Esophagus squamous epithelium (tissue), 5 donors: ENCODE data around the gene CYP39A1. TPM values are rescaled to one million over a fixed set of nuclear protein-coding genes. Genes with fewer than 3 reads are reported as not detected.
A peak's percentile ranks its signal among the peaks of the same experiment; 100 is the strongest.

ENCODE experiments used
- DNase-seq: peaks from one replicate; lab custom pipeline; 2025; lab: John Stamatoyannopoulos, UW
- H3K27ac ChIP-seq, 4 donors: fragments of 200-600 bp; sonication (generic); one replicate each; pipeline ENCODE4 v1.5.1; 2016 to 2019; ENCODE audit warnings: mild to moderate bottlenecking in 1 of 4
- H3K27me3 ChIP-seq, 4 donors: fragments of 200-600 bp; sonication (generic); 1 replicate in 3 of 4; 2 replicates in 1 of 4; pipeline versions ENCODE4 v1.5.1 to v1.6.0; 2017 to 2021; ENCODE audit warnings: antibody characterized with exemption in 1 of 4
- H3K36me3 ChIP-seq, 3 donors: fragments of 200-600 bp; sonication (generic); one replicate each; pipeline ENCODE4 v1.5.1; 2016 to 2019
- H3K4me1 ChIP-seq, 3 donors: fragments of 200-600 bp; sonication (generic); one replicate each; pipeline ENCODE4 v1.5.1; 2017 to 2019
- H3K4me3 ChIP-seq, 4 donors: fragments of 200-600 bp; sonication (generic); 1 replicate in 3 of 4; 2 replicates in 1 of 4; pipeline ENCODE4 v1.5.1; 2016 to 2019; ENCODE audit warnings: mild to moderate bottlenecking in 2 of 4, moderate library complexity in 1 of 4
- H3K9me3 ChIP-seq, 3 donors: fragments of 200-600 bp; sonication (generic); one replicate each; pipeline ENCODE4 v1.5.1; 2016 to 2019
- CTCF ChIP-seq, 6 experiments: fragments of 450-650 bp in 4 of 6; fragments of 200-600 bp in 2 of 6; sonication (generic) in 2 of 6; IDR thresholded peaks; one replicate each; pipeline ENCODE4 v1.5.1; 2016 to 2019; ENCODE audit warnings: antibody characterized with exemption in 6 of 6, mild to moderate bottlenecking in 4 of 6, moderate library complexity in 4 of 6
- POLR2A ChIP-seq, 4 donors: fragments of 450-650 bp; IDR thresholded peaks; one replicate each; pipeline ENCODE4 v1.6.1; 2017; ENCODE audit warnings: antibody characterized with exemption in 4 of 4, mild to moderate bottlenecking in 4 of 4, moderate library complexity in 3 of 4
- WGBS, 2 donors: methylation state at CpG; one replicate each; pipeline ENCODE4 v1.1.5; 2018; 5-methylcytosine and 5-hydroxymethylcytosine counted together
- intact Hi-C: fragments of 100-400 bp; cut with DNase I; formaldehyde crosslinking; loops from one replicate; pipeline ENCODE4 v1.15.0; 2022
- total RNA-seq, 4 donors: library from RNA; depleted of rRNA; stranded (reverse); fragments of >200 nt; gene quantifications; one replicate each; pipeline ENCODE4 v1.1.0, GENCODE V29; 2016
- donor health status: DM: yes; HTN: yes; CAD: no.

The CYP39A1 gene
- total RNA-seq, 4 donors from 2014 or later: 2.8 to 9.2 (median 5.1) TPM

- no peak overlapping the region for H3K27ac ChIP-seq
- peaks cover 0 to 32% (median 0%) of the 10 kb centered on the region in 3 donors for H3K36me3 ChIP-seq
- no peak overlapping the region for H3K4me3 ChIP-seq
- no peaks in the 10 kb centered on the region for H3K9me3 ChIP-seq
- DNase-seq: no peak
- no peaks in the 10 kb centered on the region for H3K27me3 ChIP-seq
- peaks cover 0 to 14% (median 8%) of the 10 kb centered on the region in 3 donors for H3K4me1 ChIP-seq
- intact Hi-C loops: no loop called here
- TF ChIP-seq CTCF (IDR thresholded peaks at IDR 0.05) (no peak), POLR2A (IDR thresholded peaks at IDR 0.05) (no peak)
Measured at GRCh38 chr6:46657642-46658041, 5.0 kb upstream of the CYP39A1 start.

- DNase-seq: no peak
- Histone ChIP-seq H3K9me3 (no peaks in the 10 kb centered on the region), H3K27ac (no peak overlapping the region), H3K36me3 (peaks cover 0 to 32% (median 0%) of the 10 kb centered on the region in 3 donors), H3K4me1 (peaks cover 0 to 27% (median 8%) of the 10 kb centered on the region in 3 donors), H3K27me3 (no peaks in the 10 kb centered on the region), H3K4me3 (no peak overlapping the region)
- TF ChIP-seq POLR2A (IDR thresholded peaks at IDR 0.05) (no peak), CTCF (IDR thresholded peaks at IDR 0.05) (no peak)
- intact Hi-C loops: no loop called here
- 79 to 82% methylated on average over 6 of the region's 6 CpGs for WGBS, 2 donors
Measured at GRCh38 chr6:46655803-46656202, 3.2 kb upstream of the CYP39A1 start.

- no peaks in the 10 kb centered on the region for H3K9me3 ChIP-seq
- intact Hi-C loops: no loop called here
- no peak for TF ChIP-seq CTCF (IDR thresholded peaks at IDR 0.05)
- TF ChIP-seq POLR2A (IDR thresholded peaks at IDR 0.05): no peak
- WGBS, 2 donors: 19 to 20% methylated on average over 10 of the region's 10 CpGs
- H3K4me3 ChIP-seq: peak overlapping the region; percentile 87 to 96 (median 89)
- no peak for DNase-seq
- H3K27ac ChIP-seq: peak overlapping the region; percentile 81 to 92 (median 90)
- H3K27me3 ChIP-seq: no peaks in the 10 kb centered on the region
- H3K36me3 ChIP-seq: peaks cover 0 to 18% (median 0%) of the 10 kb centered on the region in 3 donors
- H3K4me1 ChIP-seq: peaks cover 0 to 42% (median 8%) of the 10 kb centered on the region in 3 donors
Measured at GRCh38 chr6:46653439-46654195, 999 bp upstream of the CYP39A1 start.

GRCh38 chr6:46652232-46652602 is 401 bp downstream of the CYP39A1 start:
- H3K36me3 ChIP-seq: peaks cover 0 to 12% (median 0%) of the 10 kb centered on the region in 3 donors
- TF ChIP-seq POLR2A (IDR thresholded peaks at IDR 0.05): no peak
- TF ChIP-seq CTCF (IDR thresholded peaks at IDR 0.05): no peak
- H3K27ac ChIP-seq: peak overlapping the region; percentile 81 to 92 (median 90)
- H3K4me3 ChIP-seq: peak overlapping the region; percentile 87 to 96 (median 89)
- WGBS, 2 donors: 1 to 4% methylated on average over 6 of the region's 6 CpGs
- no peaks in the 10 kb centered on the region for H3K27me3 ChIP-seq
- peaks cover 0 to 42% (median 8%) of the 10 kb centered on the region in 3 donors for H3K4me1 ChIP-seq
- no peak for DNase-seq
- intact Hi-C loops: no loop called here
- H3K9me3 ChIP-seq: no peaks in the 10 kb centered on the region

GRCh38 chr6:46651816-46652215 is 802 bp downstream of the CYP39A1 start:
- H3K36me3 ChIP-seq: peaks cover 0 to 8% (median 0%) of the 10 kb centered on the region in 3 donors
- no peaks in the 10 kb centered on the region for H3K9me3 ChIP-seq
- H3K4me3 ChIP-seq: peak overlapping the region; percentile 87 to 96 (median 89)
- no peak for DNase-seq
- TF ChIP-seq CTCF (IDR thresholded peaks at IDR 0.05) (no peak), POLR2A (IDR thresholded peaks at IDR 0.05) (no peak)
- intact Hi-C loops: no loop called here
- no peaks in the 10 kb centered on the region for H3K27me3 ChIP-seq
- peaks cover 0 to 42% (median 8%) of the 10 kb centered on the region in 3 donors for H3K4me1 ChIP-seq
- 11% methylated on average over 8 of the region's 8 CpGs for WGBS, 2 donors
- H3K27ac ChIP-seq: peak overlapping the region in 3 of 4 donors; percentile 81 to 92 (median 91)
